GM18870 (cell line): ENCODE results near the gene HSFX1.

Experiments
- ATAC-seq: cut with Tn5 transposase; IDR thresholded peaks from one replicate; pipeline ENCODE4 v1.9.1; 2021; ENCODE audit warnings: moderate library complexity; ENCODE audit not compliant: unreplicated experiment

Gene HSFX1

GRCh38 chrX:149804102-149804501, 30.2 kb downstream of the HSFX1 start:
- no peak for ATAC-seq

DNA sequence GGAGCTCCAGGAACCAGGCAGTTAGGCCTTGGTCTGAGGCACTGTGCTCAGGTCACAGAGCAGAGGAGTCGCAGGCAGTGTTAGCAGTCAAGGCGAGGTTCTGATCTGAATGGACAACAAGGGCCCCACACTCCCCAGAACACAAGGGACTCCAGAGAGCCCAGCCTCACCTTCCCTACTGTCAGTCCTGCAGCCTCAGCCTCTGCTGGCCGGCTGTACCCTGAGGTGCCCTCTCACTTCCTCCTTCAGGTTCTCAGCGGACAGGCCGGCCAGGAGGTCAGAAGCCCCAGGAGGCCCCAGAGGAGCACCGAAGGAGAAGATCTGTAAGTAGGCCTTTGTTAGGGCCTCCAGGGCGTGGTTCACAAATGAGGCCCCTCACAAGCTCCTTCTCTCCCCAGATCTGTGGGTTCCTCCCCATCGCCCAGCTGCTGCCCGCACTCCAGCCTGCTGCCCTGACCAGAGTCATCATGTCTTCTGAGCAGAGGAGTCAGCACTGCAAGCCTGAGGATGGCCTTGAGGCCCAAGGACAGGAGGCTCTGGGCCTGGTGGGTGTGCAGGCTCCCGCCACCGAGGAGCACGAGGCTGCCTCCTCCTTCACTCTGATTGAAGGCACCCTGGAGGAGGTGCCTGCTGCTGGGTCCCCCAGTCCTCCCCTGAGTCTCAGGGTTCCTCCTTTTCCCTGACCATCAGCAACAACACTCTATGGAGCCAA, 34.0 kb downstream of the HSFX1 start:
- ATAC-seq: no peak

DNA sequence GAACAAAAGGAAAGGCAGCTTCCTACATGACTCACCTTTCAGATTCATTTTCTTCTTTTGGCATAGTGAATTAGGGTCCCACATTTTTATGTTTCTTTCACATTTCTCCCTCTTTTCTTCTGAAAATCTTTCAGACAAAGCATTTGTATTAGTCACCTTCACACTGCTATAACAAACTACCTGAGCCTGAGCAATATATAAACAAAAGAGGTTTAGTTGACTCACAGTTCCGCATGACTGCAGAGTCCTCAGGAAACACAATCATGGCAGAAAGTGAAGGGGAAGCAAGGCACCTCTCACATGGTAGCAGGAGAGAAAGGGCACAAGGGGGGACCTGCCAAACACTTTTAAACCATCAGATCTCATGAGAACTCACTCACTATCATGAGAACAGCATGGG, 44.8 kb downstream of the HSFX1 start:
- no peak for ATAC-seq

DNA sequence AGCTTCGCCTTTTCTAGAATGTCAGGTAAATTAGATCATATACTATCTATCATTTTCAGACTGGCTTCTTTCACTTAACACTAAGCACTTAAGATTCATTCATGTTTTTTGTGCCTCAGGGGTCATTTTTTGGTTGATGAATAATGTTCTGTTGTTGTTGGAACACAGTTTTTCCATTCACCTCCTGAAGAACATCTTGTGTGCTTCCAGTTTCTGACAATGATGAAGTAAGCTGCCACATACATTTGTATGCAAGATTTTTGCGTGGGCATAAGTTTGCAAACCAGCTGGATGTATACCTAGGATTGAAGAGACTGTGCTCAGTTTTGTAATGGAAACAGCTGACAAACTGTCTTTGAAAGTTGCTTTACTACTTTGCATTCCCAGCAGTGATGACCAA, 45.5 kb downstream of the HSFX1 start:
- ATAC-seq: no peak

DNA sequence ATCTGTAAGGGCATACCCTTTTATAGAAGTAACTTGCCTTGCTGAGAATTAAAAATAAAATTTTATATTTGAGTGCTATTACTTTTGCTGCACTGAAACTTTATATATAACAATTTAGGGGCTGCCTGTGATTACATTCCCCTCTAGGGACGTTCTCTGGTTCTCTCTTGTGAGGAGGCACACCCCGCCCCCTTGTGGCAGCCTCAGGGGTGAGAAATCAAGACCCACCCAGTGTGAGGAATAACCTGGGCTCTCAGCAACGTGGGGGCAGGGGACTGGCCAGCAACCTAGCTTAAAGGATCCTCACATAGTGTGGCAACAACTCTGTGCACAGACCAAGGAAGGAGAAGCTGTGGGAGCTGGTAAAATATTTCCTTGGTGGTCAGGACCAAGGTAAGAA, 51.6 kb downstream of the HSFX1 start:
- no peak for ATAC-seq
